ENCODE measurements around the gene ZEB2.

Gene ZEB2

DNA sequence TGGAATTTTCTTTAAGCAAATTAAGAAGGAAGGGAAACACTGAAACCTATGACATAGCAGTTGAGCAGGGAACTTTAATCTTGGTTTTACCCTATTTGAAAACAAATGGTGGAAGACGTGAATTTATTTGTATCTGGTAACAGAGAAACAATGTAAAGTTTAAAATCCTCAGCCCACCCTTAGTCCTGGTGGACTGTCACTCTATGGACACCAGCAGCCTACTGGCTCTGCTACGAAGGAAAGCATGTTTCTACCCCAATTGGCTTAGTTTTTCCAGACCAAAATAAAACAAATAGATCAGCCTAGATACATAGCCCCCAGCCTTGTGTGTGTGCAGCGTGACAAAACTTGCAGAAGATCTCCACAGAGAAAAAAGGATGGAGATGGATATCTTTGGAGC lies 7.4 kb downstream of the ZEB2 start:
- Histone ChIP-seq H2AFZ (ENCODE audit: low read depth) (no peak overlapping the region), H3K4me1 (ENCODE audit: low read depth, poor library complexity, severe bottlenecking) (peaks cover 5% of the 10 kb centered on the region), H3K27ac (no peak overlapping the region), H3K4me2 (no peak overlapping the region), H3K9ac (no peak overlapping the region), H3K36me3 (ENCODE audit: insufficient read depth) (no peaks in the 10 kb centered on the region), H3K27me3 (ENCODE audit: insufficient read depth, low read depth) (no peaks in the 10 kb centered on the region), H3K79me2 (ENCODE audit: insufficient read depth, low read depth) (no peaks in the 10 kb centered on the region), H4K20me1 (ENCODE audit: insufficient read depth) (no peaks in the 10 kb centered on the region), H3K4me3 (IDR thresholded peaks at IDR 0.05; ENCODE audit: insufficient read depth, low read depth, low read length) (no peak overlapping the region)
- TF ChIP-seq, protein P1, sequence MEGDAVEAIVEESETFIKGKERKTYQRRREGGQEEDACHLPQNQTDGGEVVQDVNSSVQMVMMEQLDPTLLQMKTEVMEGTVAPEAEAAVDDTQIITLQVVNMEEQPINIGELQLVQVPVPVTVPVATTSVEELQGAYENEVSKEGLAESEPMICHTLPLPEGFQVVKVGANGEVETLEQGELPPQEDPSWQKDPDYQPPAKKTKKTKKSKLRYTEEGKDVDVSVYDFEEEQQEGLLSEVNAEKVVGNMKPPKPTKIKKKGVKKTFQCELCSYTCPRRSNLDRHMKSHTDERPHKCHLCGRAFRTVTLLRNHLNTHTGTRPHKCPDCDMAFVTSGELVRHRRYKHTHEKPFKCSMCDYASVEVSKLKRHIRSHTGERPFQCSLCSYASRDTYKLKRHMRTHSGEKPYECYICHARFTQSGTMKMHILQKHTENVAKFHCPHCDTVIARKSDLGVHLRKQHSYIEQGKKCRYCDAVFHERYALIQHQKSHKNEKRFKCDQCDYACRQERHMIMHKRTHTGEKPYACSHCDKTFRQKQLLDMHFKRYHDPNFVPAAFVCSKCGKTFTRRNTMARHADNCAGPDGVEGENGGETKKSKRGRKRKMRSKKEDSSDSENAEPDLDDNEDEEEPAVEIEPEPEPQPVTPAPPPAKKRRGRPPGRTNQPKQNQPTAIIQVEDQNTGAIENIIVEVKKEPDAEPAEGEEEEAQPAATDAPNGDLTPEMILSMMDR (conservative IDR thresholded peaks at IDR 0.05; ENCODE audit: low read depth, low read length) = no peak

DNA sequence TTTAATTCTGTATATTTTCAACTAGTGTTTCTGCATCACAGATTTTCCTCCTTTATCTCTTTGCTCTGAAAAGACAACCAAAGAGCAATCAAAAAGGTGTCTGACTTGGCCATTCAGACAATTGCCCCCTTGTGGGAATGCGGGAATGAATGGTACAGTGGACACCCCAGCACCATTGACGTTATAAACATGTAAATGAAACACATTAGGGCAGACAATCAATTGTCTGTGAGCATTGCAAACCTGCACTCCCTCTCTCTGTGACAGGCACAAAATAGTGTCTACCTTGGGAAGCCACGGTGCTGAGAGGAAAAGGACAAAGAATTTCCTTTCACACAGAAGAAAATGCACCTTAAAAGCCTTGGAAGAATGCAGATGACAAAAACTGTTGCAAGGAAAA lies 8.0 kb downstream of the ZEB2 start:
- no peak overlapping the region for H3K4me2 ChIP-seq
- no peaks in the 10 kb centered on the region for H4K20me1 ChIP-seq (ENCODE audit: insufficient read depth)
- H2AFZ ChIP-seq (ENCODE audit: low read depth) = no peak overlapping the region
- no peak overlapping the region for H3K9ac ChIP-seq
- no peaks in the 10 kb centered on the region for H3K27me3 ChIP-seq (ENCODE audit: insufficient read depth, low read depth)
- H3K4me1 ChIP-seq (ENCODE audit: low read depth, poor library complexity, severe bottlenecking) = peaks cover 8% of the 10 kb centered on the region
- TF ChIP-seq, protein P1 (conservative IDR thresholded peaks at IDR 0.05; ENCODE audit: low read depth, low read length) = no peak
- no peak overlapping the region for H3K27ac ChIP-seq
- H3K36me3 ChIP-seq (ENCODE audit: insufficient read depth) = no peaks in the 10 kb centered on the region
- no peaks in the 10 kb centered on the region for H3K79me2 ChIP-seq (ENCODE audit: insufficient read depth, low read depth)
- H3K4me3 ChIP-seq (IDR thresholded peaks at IDR 0.05; ENCODE audit: insufficient read depth, low read depth, low read length) = no peak overlapping the region

DNA sequence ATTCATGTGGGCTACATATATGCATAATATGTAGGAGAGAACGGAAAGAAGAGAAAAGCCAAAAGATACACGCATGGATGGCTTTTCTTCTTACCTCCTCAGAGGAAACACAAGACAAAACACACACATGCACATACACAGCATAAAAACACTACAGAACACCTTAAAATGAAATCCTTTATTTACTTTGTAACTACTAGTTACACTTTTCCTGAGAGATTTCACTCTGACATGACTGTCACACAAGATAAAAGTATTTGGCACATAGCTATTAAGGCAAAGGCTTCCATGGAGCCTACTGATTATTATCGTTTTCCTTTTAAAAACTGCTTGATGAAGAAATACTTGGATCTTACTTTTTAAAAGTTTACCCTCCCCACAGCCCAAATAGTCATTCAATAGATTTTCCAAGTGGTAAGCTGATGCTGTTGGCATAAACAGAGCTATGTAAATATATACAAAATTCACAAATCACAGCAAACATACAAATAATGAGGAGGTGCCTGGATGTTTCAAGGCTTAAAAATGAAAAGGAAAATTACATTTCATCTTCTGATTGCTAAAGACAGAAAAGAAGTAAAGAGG lies 8.6 kb downstream of the ZEB2 start:
- TF ChIP-seq, protein P1 (conservative IDR thresholded peaks at IDR 0.05; ENCODE audit: low read depth, low read length) = no peak
- Histone ChIP-seq H3K79me2 (ENCODE audit: insufficient read depth, low read depth) (no peaks in the 10 kb centered on the region), H3K36me3 (ENCODE audit: insufficient read depth) (no peaks in the 10 kb centered on the region), H2AFZ (ENCODE audit: low read depth) (no peak overlapping the region), H3K4me1 (ENCODE audit: low read depth, poor library complexity, severe bottlenecking) (peaks cover 15% of the 10 kb centered on the region), H3K4me3 (IDR thresholded peaks at IDR 0.05; ENCODE audit: insufficient read depth, low read depth, low read length) (no peak overlapping the region), H4K20me1 (ENCODE audit: insufficient read depth) (no peaks in the 10 kb centered on the region), H3K4me2 (no peak overlapping the region), H3K9ac (no peak overlapping the region), H3K27ac (no peak overlapping the region), H3K27me3 (ENCODE audit: insufficient read depth, low read depth) (no peaks in the 10 kb centered on the region)

DNA sequence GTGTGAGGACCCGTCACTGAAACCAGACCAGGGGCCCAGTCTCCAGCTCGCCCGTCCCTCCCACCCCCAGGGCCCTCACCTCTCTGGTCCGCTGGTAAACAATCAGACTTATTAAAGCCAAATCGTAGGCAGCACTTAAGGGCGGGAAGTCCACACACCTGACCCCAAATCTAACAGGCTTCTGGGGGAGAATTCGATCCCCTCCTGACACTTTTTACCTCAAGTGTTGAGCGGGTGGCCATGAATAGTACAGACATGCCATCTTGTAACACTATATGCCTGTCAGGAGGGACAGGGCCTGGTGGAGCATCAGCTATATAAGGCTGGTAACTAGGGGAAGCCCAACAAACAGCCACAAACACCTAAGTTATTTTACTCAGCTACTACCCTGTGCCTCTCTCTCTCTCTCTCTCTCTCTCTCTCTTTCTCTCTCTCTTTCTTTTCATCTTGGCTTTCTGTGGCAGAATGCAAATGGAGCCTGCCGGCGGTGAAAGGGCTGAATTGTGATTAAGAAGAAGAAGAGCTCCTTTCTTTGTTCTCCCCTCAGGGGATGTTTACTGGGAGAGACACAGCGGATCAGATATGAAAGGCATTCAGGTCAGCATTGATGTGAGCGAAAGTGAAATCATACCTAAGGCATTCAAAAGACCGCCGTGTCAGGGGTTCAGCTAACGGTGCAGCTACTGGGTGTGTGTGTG lies 9.5 kb downstream of the ZEB2 start:
- no peak overlapping the region for H2AFZ ChIP-seq (ENCODE audit: low read depth)
- peaks cover 22% of the 10 kb centered on the region for H3K4me1 ChIP-seq (ENCODE audit: low read depth, poor library complexity, severe bottlenecking)
- H3K4me3 ChIP-seq (IDR thresholded peaks at IDR 0.05; ENCODE audit: insufficient read depth, low read depth, low read length) = no peak overlapping the region

More for the DNA sequence above, 9.5 kb downstream of the ZEB2 start:
- Histone ChIP-seq H3K27me3 (ENCODE audit: insufficient read depth, low read depth) (no peaks in the 10 kb centered on the region), H3K27ac (no peak overlapping the region), H3K4me2 (no peak overlapping the region), H3K79me2 (ENCODE audit: insufficient read depth, low read depth) (no peaks in the 10 kb centered on the region), H4K20me1 (ENCODE audit: insufficient read depth) (no peaks in the 10 kb centered on the region), H3K9ac (no peak overlapping the region), H3K36me3 (ENCODE audit: insufficient read depth) (no peaks in the 10 kb centered on the region)
- TF ChIP-seq, protein P1 (conservative IDR thresholded peaks at IDR 0.05; ENCODE audit: low read depth, low read length) = no peak

Measured in KMS-11 (cell line).